Measurements from ENCODE around the gene ELMO1.

GRCh38 chr7:37108615-37109014 lies 340.0 kb downstream of the ELMO1 start:
- TF ChIP-seq CTCF (IDR thresholded peaks at IDR 0.05 in 8 of 11, conservative IDR thresholded peaks at IDR 0.05 in 3 of 11) = no peak
- no peak for TF ChIP-seq POLR2AphosphoS5 (IDR thresholded peaks at IDR 0.05)
- TF ChIP-seq POLR2A (IDR thresholded peaks at IDR 0.05) = no peak

All from spleen (tissue), 7 donors.